NB4 (cell line): ENCODE measurements around the gene CYP4F11.

Source experiments
- POLR2A ChIP-seq: IDR thresholded peaks from 2 replicates; pipeline ENCODE4 v1.6.1; 2011; ENCODE audit warnings: mild to moderate bottlenecking; ENCODE audit not compliant: insufficient read length; ENCODE audit errors: extremely low read depth
- TF ChIP-seq, protein P1 (sequence below): IDR thresholded peaks from one replicate; pipeline ENCODE4 v1.5.1; 2012; ENCODE audit warnings: low read depth, low read length
- TF ChIP-seq, protein P2 (sequence below): IDR thresholded peaks from 2 replicates; pipeline ENCODE4 v1.6.1; 2011; ENCODE audit warnings: low read depth, low read length

DNA sequence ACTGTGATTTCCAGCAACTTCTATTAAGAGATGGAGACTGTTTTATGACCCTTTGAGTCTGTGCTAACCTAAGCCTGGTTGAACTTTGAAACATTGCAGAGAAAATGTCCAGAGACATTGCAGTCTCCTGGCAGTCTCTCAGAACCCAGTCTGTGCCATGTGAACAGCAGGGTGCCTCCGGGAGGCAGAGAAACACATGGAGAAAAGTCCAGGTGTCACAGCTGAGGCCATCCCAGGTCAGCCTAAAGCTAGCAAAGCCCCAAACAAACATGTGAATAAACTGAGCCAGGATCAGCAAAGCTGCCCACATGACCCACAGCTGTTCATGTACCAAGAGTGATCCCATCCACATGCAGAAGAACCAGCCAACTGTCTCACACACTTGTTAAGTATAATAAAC is 7.8 kb downstream of the CYP4F11 start:
- TF ChIP-seq, protein P1, sequence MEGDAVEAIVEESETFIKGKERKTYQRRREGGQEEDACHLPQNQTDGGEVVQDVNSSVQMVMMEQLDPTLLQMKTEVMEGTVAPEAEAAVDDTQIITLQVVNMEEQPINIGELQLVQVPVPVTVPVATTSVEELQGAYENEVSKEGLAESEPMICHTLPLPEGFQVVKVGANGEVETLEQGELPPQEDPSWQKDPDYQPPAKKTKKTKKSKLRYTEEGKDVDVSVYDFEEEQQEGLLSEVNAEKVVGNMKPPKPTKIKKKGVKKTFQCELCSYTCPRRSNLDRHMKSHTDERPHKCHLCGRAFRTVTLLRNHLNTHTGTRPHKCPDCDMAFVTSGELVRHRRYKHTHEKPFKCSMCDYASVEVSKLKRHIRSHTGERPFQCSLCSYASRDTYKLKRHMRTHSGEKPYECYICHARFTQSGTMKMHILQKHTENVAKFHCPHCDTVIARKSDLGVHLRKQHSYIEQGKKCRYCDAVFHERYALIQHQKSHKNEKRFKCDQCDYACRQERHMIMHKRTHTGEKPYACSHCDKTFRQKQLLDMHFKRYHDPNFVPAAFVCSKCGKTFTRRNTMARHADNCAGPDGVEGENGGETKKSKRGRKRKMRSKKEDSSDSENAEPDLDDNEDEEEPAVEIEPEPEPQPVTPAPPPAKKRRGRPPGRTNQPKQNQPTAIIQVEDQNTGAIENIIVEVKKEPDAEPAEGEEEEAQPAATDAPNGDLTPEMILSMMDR = no peak
- no peak for TF ChIP-seq POLR2A
- TF ChIP-seq, protein P2, sequence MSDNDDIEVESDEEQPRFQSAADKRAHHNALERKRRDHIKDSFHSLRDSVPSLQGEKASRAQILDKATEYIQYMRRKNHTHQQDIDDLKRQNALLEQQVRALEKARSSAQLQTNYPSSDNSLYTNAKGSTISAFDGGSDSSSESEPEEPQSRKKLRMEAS = no peak
